A673 (cell line): Measurements from ENCODE around the gene PRKCH.

Experiments
- CTCF ChIP-seq: fragments of 300-800, 200-600 bp; sonication (generic); conservative IDR thresholded peaks from 2 replicates; pipeline ENCODE4 v1.5.1; 2017; ENCODE audit warnings: low read depth, mild to moderate bottlenecking, antibody characterized with exemption, low read length, moderate library complexity, mixed read lengths
- EZH2 ChIP-seq: fragments of 200-600 bp; sonication (generic); IDR thresholded peaks from 2 replicates; pipeline ENCODE4 v1.6.1; 2017; ENCODE audit warnings: borderline replicate concordance, low read depth, mild to moderate bottlenecking, mixed read lengths, antibody characterized with exemption, low read length; ENCODE audit not compliant: poor library complexity, severe bottlenecking

- TF ChIP-seq CTCF = no peak
- no peak for TF ChIP-seq EZH2
Measured at GRCh38 chr14:61358554-61359226, 37.3 kb downstream of the PRKCH start.
